Heart left ventricle (tissue), 13 donors: ENCODE data around the gene CDK10.

Source experiments
- CTCF ChIP-seq, 12 donors: fragments of 200-600 bp; sonication (generic) in 4 of 12; IDR thresholded peaks; one replicate each; pipeline versions ENCODE4 v1.5.0 to v1.8.0; 2018 to 2022; ENCODE audit warnings: antibody characterized with exemption in 12 of 12, mild to moderate bottlenecking in 5 of 12
- POLR2A ChIP-seq, 2 donors: fragments of 450-650 bp; IDR thresholded peaks; one replicate each; pipeline ENCODE4 v1.6.1; 2017; ENCODE audit warnings: antibody characterized with exemption in 2 of 2, mild to moderate bottlenecking in 2 of 2, moderate library complexity in 2 of 2
- donor health status: ischemic (EF 13 %, LVEDD 7.1; RV severe dilation, severe dysfunction).
- donor health status: DM: no; HTN: yes; CAD: no.
- donor health status: DM: no; HTN: no; CAD: no.
- donor health status: ischemic (EF 25% LVEDD 6.9; RV normal size, moderate dysfunction).
- donor health status: ischemic (EF 25% LVEDD 5.7; RV mildly dilated, moderate dysfunction).
- donor health status: ischemic (EF 35%, LVEDD 5.7; RV mildly dilated, moderate dysfunction).
- donor health status: nonischemic (EF 11% LVEDD 7.7; RV severe dilation, severe dysfunction).
- donor health status: DM: yes; HTN: yes; CAD: no.
- donor health status: PGD.
- donor health status: ischemic (EF 29% LVEDD 5.4; RV normal size, mild dysfunction).
- donor health status: nonischemic (EF 23%, LVEDD 6.1; RV moderate dilation, normal function).

- no peak for TF ChIP-seq CTCF (IDR thresholded peaks at IDR 0.05)
- TF ChIP-seq POLR2A (IDR thresholded peaks at IDR 0.05), result no peak
Observed at GRCh38 chr16:89729863-89730593, 43.5 kb downstream of the CDK10 start.
